ENCODE data around the gene BRD7. TPM values are rescaled to one million over a fixed set of nuclear protein-coding genes. Genes with fewer than 3 reads are reported as not detected.
A peak's percentile ranks its signal among the peaks of the same experiment; 100 is the strongest.

BRD7 gene
- polyA plus RNA-seq, 10 donors: 61.1 to 80.4 (median 68.5) TPM

- no peak for DNase-seq
These were observed 44.4 kb downstream of the BRD7 start for GRCh38 chr16:50324345-50324744.

- peak in 2 of 3 donors; percentile 21 to 22 for DNase-seq
These were observed 45.3 kb downstream of the BRD7 start for GRCh38 chr16:50323335-50324011.

GRCh38 chr16:50322333-50322732 lies 46.5 kb downstream of the BRD7 start:
- no peak for DNase-seq

GRCh38 chr16:50320310-50320709 lies 48.5 kb downstream of the BRD7 start:
- DNase-seq: no peak

GRCh38 chr16:50318796-50319578 lies 49.8 kb downstream of the BRD7 start:
- DNase-seq: no peak

GRCh38 chr16:50316848-50317630 lies 51.7 kb downstream of the BRD7 start:
- DNase-seq: no peak

- no peak for DNase-seq
These were observed 52.5 kb downstream of the BRD7 start for GRCh38 chr16:50316102-50316847.

- DNase-seq: no peak
These were observed 53.3 kb downstream of the BRD7 start for GRCh38 chr16:50315346-50315997.

GRCh38 chr16:50314665-50315064 lies 54.1 kb downstream of the BRD7 start:
- no peak for DNase-seq

GRCh38 chr16:50313596-50314478 lies 55.0 kb downstream of the BRD7 start:
- DNase-seq: no peak

GRCh38 chr16:50311891-50312501 lies 56.8 kb downstream of the BRD7 start:
- no peak for DNase-seq

GRCh38 chr16:50311134-50311528 lies 57.7 kb downstream of the BRD7 start:
- no peak for DNase-seq

GRCh38 chr16:50310308-50311133 lies 58.3 kb downstream of the BRD7 start:
- no peak for DNase-seq

- peak in 1 of 3 donors; percentile 43 for DNase-seq
These were observed 59.1 kb downstream of the BRD7 start for GRCh38 chr16:50309527-50310307.

- no peak for DNase-seq
These were observed 59.6 kb downstream of the BRD7 start for GRCh38 chr16:50309156-50309526.

- no peak for DNase-seq
These were observed 60.4 kb downstream of the BRD7 start for GRCh38 chr16:50308237-50308965.

- DNase-seq: no peak
These were observed 62.5 kb downstream of the BRD7 start for GRCh38 chr16:50306287-50306686.
